UCSD-AML1 (cell line): ENCODE data around the gene NKX2-2.
"Not testable (repeated sequence)": the region's sequence is repeated elsewhere in the genome, so short reads cannot be mapped to it uniquely, and the experiment has no call there.

Source experiments
- DNase-seq: peaks from one replicate; lab custom pipeline; 2025; ENCODE audit not compliant: unreplicated experiment; lab: John Stamatoyannopoulos, UW

Gene NKX2-2

GRCh38 chr20:21509597-21510371 is 4.1 kb downstream of the NKX2-2 start:
- peak; percentile 18 for DNase-seq

GRCh38 chr20:21509079-21509596 is 4.7 kb downstream of the NKX2-2 start:
- DNase-seq = no peak

GRCh38 chr20:21508230-21509078 is 5.4 kb downstream of the NKX2-2 start:
- DNase-seq = no peak

GRCh38 chr20:21507400-21508229 is 6.2 kb downstream of the NKX2-2 start:
- no peak for DNase-seq

GRCh38 chr20:21505810-21506530 is 7.9 kb downstream of the NKX2-2 start:
- peak; percentile 64 for DNase-seq

- peak; percentile 66 for DNase-seq
Observed at GRCh38 chr20:21505161-21505809, 8.6 kb downstream of the NKX2-2 start.

- no peak for DNase-seq
Observed at GRCh38 chr20:21504323-21504722, 9.5 kb downstream of the NKX2-2 start.

GRCh38 chr20:21503345-21503744 is 10.5 kb downstream of the NKX2-2 start:
- no peak for DNase-seq

GRCh38 chr20:21501184-21501583 is 12.7 kb downstream of the NKX2-2 start:
- no peak for DNase-seq

GRCh38 chr20:21500599-21500998 is 13.3 kb downstream of the NKX2-2 start:
- no peak for DNase-seq

GRCh38 chr20:21499641-21500040 is 14.2 kb downstream of the NKX2-2 start:
- no peak for DNase-seq

GRCh38 chr20:21498635-21499034 is 15.2 kb downstream of the NKX2-2 start:
- DNase-seq = no peak

GRCh38 chr20:21498195-21498594 is 15.7 kb downstream of the NKX2-2 start:
- no peak for DNase-seq

GRCh38 chr20:21496452-21496851 is 17.4 kb downstream of the NKX2-2 start:
- no peak for DNase-seq

GRCh38 chr20:21493049-21493448 is 20.8 kb downstream of the NKX2-2 start:
- no peak for DNase-seq

- DNase-seq = no peak
Observed at GRCh38 chr20:21490105-21490504, 23.8 kb downstream of the NKX2-2 start.

GRCh38 chr20:21480144-21480543 is 33.7 kb downstream of the NKX2-2 start:
- not testable (repeated sequence) for DNase-seq

- DNase-seq = no peak
Observed at GRCh38 chr20:21465799-21466198, 48.1 kb downstream of the NKX2-2 start.

- DNase-seq = no peak
Observed at GRCh38 chr20:21464916-21465315, 48.9 kb downstream of the NKX2-2 start.
